ENCODE results near the gene CHD1L. TPM values are rescaled to one million over a fixed set of nuclear protein-coding genes. Genes with fewer than 3 reads are reported as not detected.
"Not testable (repeated sequence)": the region's sequence is repeated elsewhere in the genome, so short reads cannot be mapped to it uniquely, and the experiment has no call there.

The CHD1L gene
- 10 to 100 TPM; 45.4 to 55.1 (median 48.4) TPM for total RNA-seq

DNA sequence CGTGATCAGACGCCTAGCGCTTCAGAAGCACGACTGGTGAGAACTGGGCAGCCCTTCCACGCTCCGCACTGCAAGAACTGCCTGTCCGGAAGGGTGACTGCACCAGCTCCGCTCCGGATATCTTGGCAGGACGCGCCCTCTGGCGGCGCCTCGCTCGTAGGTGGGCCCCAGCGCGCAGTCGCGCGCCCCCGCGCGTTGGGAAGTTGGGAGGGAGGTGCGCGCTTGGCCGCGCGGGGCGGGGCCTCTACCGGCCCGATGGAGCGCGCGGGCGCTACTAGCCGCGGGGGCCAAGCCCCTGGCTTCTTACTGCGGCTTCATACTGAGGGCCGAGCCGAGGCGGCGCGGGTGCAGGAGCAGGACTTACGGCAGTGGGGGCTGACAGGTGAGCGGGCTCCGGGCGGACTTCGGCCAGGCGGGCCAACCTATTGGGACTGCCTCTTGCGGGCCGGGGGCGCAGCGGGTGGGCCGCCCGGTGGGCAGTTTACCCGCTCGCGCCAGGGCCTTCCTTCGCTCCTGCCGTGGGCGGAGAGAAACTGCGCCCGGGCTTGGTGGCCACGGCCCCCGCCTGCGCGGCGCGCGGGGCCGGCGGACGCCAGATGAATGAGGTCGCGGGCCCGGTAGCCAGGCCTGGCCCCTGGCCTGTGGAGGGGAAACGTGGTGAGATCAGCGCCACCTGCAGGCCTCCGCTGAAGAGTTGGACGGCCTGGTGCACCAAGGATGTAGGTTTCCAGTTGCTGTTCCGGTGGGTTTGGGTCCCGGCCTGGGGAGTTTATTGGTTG lies at the start of gene CHD1L:
Gene CHD1L (plus strand): TSS at position 236 of the 779 bp plus-strand sequence. CDS start 20 bp downstream, at position 256.
- ATAC-seq = peak; percentile 92 to 93
- Mint-ChIP-seq H3K4me3 (peak within 1 kb of the TSS; percentile 93), H3K9me3 (no peaks in the 10 kb centered on the region), H3K36me3 (ENCODE audit: insufficient read depth) (peaks cover 9% of the 10 kb centered on the region), H3K27me3 (ENCODE audit: low read depth) (no peaks in the 10 kb centered on the region), H3K4me1 (ENCODE audit: low read depth) (peaks cover 40% of the 10 kb centered on the region)
- DNase-seq = peak; percentile 93

DNA sequence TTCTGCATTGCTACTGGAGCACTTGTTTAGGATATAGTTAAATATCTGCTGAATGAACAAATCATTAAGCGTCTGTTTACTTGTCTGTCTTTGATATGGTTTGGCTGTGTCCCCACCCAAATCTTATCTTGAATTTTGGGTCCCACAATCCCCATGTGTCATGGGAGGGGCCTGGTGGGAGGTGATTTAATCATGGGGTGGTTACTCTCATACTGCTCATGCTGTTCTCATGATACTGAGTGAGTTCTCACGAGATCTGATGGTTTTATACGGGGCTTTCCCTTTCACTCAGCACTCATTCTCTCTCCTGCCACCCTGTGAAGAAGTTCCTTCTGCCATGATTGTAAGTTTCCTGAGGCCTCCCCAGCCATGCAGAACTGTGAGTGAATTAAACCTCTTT lies 45.2 kb upstream of the CHD1L start:
- ATAC-seq; H3K36me3 Mint-ChIP-seq (ENCODE audit: insufficient read depth); DNase-seq; H3K4me3 Mint-ChIP-seq; H3K4me1 Mint-ChIP-seq (ENCODE audit: low read depth); H3K27me3 Mint-ChIP-seq (ENCODE audit: low read depth); H3K9me3 Mint-ChIP-seq: not testable (repeated sequence)

DNA sequence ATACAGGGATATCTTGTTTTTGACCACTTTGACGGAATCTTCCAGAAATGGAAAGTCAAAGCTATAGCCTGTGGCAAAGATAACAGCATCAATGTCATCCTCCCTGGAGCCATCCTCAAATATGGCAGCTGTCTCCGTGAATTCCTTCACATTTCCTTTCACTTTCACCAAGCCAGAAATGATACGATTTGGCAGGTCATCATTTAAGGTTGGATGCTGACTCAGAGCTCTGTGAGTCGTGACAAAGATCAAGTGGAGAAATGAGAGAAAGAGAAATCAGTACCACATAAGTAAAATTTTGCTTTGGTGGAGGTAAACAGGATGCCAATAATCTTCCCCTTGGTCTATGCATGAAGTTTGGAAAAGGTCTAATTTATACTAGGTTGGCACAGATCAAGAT lies 41.2 kb upstream of the CHD1L start:
- H3K36me3 Mint-ChIP-seq (ENCODE audit: insufficient read depth) = peaks cover 12% of the 10 kb centered on the region
- ATAC-seq (no peak), DNase-seq (no peak)
- no peaks in the 10 kb centered on the region for H3K9me3 Mint-ChIP-seq
- H3K4me1 Mint-ChIP-seq (ENCODE audit: low read depth) = no peaks in the 10 kb centered on the region
- H3K4me3 Mint-ChIP-seq = no peak overlapping the region
- H3K27me3 Mint-ChIP-seq (ENCODE audit: low read depth) = no peaks in the 10 kb centered on the region

DNA sequence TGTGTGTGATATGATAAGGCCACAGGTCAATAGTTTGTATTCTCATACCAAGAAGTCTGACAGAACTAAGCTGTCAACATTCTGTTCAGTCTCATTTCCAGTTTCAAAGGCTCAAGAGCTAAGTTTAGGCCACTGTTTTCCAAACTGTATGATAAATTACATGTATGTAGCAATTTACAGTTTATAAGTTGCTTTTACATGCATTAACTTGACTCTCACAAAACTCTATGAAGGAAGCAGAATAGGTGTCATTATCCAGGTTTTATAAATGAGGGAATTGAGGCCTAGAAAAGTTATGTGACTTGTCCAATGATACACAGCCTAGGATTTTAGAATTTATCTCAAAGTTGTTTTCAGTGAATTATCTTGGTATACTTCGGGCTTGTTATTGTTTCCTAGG lies 40.7 kb upstream of the CHD1L start:
- no peaks in the 10 kb centered on the region for H3K4me1 Mint-ChIP-seq (ENCODE audit: low read depth)
- H3K9me3 Mint-ChIP-seq = no peaks in the 10 kb centered on the region
- H3K27me3 Mint-ChIP-seq (ENCODE audit: low read depth) = no peaks in the 10 kb centered on the region
- DNase-seq (no peak), ATAC-seq (no peak)
- peaks cover 10% of the 10 kb centered on the region for H3K36me3 Mint-ChIP-seq (ENCODE audit: insufficient read depth)
- H3K4me3 Mint-ChIP-seq = no peak overlapping the region

DNA sequence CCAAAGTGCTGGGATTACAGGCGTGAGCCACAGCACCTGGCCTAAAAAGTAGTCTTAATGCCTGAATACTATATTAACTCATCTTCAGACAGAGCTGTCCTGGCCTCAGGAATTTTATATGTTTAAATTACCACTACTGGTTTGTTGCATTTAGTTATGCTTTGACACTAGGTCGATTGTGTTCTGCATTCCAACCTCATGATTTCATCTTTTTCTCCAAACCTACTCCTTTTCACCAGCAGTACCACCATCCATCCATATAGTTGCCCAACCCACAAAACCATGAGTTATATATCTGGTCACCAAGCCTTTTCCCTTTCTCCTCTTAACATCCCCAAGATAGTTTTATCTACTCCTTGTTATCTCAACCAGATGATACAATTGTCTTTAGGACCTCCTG lies 39.9 kb upstream of the CHD1L start:
- H3K27me3 Mint-ChIP-seq (ENCODE audit: low read depth) = no peaks in the 10 kb centered on the region
- no peak for DNase-seq
- peaks cover 9% of the 10 kb centered on the region for H3K36me3 Mint-ChIP-seq (ENCODE audit: insufficient read depth)
- no peaks in the 10 kb centered on the region for H3K4me1 Mint-ChIP-seq (ENCODE audit: low read depth)
- no peak for ATAC-seq
- no peak overlapping the region for H3K4me3 Mint-ChIP-seq
- no peaks in the 10 kb centered on the region for H3K9me3 Mint-ChIP-seq

GRCh38 chr1:147204080-147204479 lies 38.4 kb upstream of the CHD1L start:
- DNase-seq (no peak), ATAC-seq (no peak)
- H3K9me3 Mint-ChIP-seq = no peaks in the 10 kb centered on the region
- no peaks in the 10 kb centered on the region for H3K4me1 Mint-ChIP-seq (ENCODE audit: low read depth)
- H3K27me3 Mint-ChIP-seq (ENCODE audit: low read depth) = no peaks in the 10 kb centered on the region
- H3K36me3 Mint-ChIP-seq (ENCODE audit: insufficient read depth) = peaks cover 9% of the 10 kb centered on the region
- no peak overlapping the region for H3K4me3 Mint-ChIP-seq

DNA sequence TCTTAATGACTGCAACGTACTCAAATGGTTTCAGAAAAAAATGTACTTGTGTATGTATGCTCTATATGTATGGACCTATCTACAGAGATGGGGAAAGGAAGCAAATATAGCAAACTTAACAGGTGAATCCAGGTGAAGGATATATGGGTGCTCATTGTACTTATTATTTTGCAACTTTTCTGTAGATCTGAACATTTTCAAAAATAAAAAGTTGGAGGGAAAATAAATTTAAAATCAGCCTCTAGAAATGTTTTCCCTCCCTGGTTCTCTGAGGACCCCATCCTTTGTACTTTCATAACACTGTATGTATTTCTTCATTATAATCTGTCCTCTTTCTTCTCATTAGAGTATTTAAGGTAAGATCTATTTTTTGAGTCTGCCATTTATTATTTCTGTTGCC lies 35.3 kb upstream of the CHD1L start:
- no peaks in the 10 kb centered on the region for H3K9me3 Mint-ChIP-seq
- H3K4me3 Mint-ChIP-seq = no peak overlapping the region
- no peaks in the 10 kb centered on the region for H3K4me1 Mint-ChIP-seq (ENCODE audit: low read depth)
- no peaks in the 10 kb centered on the region for H3K27me3 Mint-ChIP-seq (ENCODE audit: low read depth)
- ATAC-seq (no peak), DNase-seq (no peak)
- peaks cover 11% of the 10 kb centered on the region for H3K36me3 Mint-ChIP-seq (ENCODE audit: insufficient read depth)

DNA sequence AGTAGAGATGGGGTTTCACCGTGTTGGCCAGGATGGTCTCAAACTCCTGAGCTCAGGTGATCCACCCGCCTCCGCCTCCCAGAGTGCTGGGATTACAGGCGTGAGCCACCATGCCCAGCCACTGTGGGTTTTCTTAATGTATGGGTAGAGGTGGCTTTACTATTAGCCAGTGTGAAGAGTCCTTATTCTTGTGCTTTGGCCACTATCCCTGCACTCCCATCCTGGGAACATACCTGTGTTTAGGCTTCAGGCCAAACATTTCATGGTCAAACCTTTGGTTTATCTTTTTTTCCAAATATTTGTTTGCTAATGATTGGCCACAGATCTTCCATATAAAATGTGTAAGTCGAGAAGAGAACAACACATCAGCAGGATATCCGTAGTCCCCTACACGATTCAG lies 33.9 kb upstream of the CHD1L start:
- Mint-ChIP-seq H3K4me3 (no peak overlapping the region), H3K4me1 (ENCODE audit: low read depth) (no peaks in the 10 kb centered on the region), H3K36me3 (ENCODE audit: insufficient read depth) (peaks cover 5% of the 10 kb centered on the region), H3K9me3 (no peaks in the 10 kb centered on the region), H3K27me3 (ENCODE audit: low read depth) (no peaks in the 10 kb centered on the region)
- ATAC-seq (no peak), DNase-seq (no peak)

DNA sequence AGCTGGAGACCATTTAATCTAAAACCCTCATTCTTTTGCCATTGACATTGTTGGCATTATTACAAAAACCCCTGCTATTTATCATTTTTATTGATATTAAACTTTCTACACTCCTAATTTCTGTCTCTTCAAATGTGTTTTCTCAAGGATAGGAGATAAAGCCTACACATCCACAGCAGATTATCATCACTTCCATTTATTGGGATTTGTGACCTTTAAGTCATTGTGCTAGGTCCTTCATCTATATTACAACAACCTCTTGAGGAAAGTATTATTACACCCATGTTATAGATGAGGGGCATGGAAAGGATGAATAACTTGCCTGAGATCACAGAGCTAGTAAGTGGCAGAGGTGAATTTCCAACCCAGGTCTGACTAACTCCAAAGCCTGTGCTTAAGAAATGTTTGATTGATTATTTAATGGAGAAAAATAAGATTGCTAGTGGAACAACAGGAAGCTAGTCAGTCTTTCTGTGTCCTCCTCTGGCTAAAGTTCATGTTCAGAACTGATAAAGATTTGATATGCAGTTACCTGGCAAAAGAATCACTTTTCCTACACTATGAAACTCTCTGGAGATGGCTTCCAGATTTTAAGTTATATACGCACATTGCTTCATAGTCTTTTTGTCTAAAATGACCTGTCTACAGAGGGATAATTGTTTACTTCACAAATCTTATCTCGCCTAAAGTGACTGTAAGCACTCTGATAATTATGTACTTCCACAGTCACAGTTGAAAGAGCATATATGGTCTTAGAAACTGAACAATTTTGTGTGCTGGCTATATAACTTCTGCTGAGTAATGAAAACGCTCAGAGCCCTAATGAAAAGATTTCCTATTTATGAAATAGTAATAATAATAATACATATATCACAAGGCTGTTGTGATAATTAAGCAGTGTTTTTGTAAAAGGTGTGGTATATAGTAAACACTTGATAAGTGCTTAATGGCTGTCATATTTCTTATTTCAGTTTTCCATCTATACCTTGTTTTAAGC lies 32.4 kb upstream of the CHD1L start:
- H3K4me3 Mint-ChIP-seq = no peak overlapping the region
- DNase-seq = no peak
- ATAC-seq = no peak
- H3K4me1 Mint-ChIP-seq (ENCODE audit: low read depth) = no peaks in the 10 kb centered on the region
- no peaks in the 10 kb centered on the region for H3K9me3 Mint-ChIP-seq
- H3K27me3 Mint-ChIP-seq (ENCODE audit: low read depth) = no peaks in the 10 kb centered on the region
- peaks cover 2% of the 10 kb centered on the region for H3K36me3 Mint-ChIP-seq (ENCODE audit: insufficient read depth)

GRCh38 chr1:147210987-147211386 lies 31.5 kb upstream of the CHD1L start:
- H3K27me3 Mint-ChIP-seq (ENCODE audit: low read depth) = no peaks in the 10 kb centered on the region
- ATAC-seq (no peak), DNase-seq (no peak)
- no peaks in the 10 kb centered on the region for H3K4me1 Mint-ChIP-seq (ENCODE audit: low read depth)
- H3K4me3 Mint-ChIP-seq = no peak overlapping the region
- H3K36me3 Mint-ChIP-seq (ENCODE audit: insufficient read depth) = peaks cover 2% of the 10 kb centered on the region
- H3K9me3 Mint-ChIP-seq = no peaks in the 10 kb centered on the region

DNA sequence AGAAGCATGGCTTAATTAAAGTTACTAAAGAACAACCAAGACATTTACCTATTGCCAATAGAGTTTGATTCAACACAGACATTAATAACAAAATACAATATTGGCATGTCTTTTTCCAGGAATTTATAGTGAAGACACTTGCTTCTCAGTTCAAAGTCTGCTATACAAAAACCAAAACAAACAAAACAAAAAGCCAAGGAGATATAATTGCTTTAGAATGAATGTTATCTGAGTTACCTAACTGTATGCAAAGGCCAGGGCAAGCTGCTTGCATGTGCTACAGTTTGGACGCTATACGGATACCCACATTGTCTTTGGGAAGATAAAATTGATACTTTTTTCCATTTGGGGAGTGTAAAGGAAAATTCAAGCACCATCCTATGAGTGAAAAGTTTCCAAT lies 30.9 kb upstream of the CHD1L start:
- Mint-ChIP-seq H3K36me3 (ENCODE audit: insufficient read depth) (peaks cover 2% of the 10 kb centered on the region), H3K4me1 (ENCODE audit: low read depth) (no peaks in the 10 kb centered on the region), H3K9me3 (no peaks in the 10 kb centered on the region), H3K4me3 (no peak overlapping the region), H3K27me3 (ENCODE audit: low read depth) (no peaks in the 10 kb centered on the region)
- ATAC-seq (no peak), DNase-seq (no peak)

GRCh38 chr1:147213271-147213670 lies 29.2 kb upstream of the CHD1L start:
- Mint-ChIP-seq H3K4me3 (no peak overlapping the region), H3K4me1 (ENCODE audit: low read depth) (no peaks in the 10 kb centered on the region), H3K27me3 (ENCODE audit: low read depth) (no peaks in the 10 kb centered on the region), H3K36me3 (ENCODE audit: insufficient read depth) (peaks cover 2% of the 10 kb centered on the region), H3K9me3 (no peaks in the 10 kb centered on the region)
- DNase-seq (no peak), ATAC-seq (no peak)

- no peak for ATAC-seq
- no peaks in the 10 kb centered on the region for H3K4me1 Mint-ChIP-seq (ENCODE audit: low read depth)
- no peaks in the 10 kb centered on the region for H3K9me3 Mint-ChIP-seq
- H3K4me3 Mint-ChIP-seq = no peak overlapping the region
- DNase-seq = no peak
- peaks cover 2% of the 10 kb centered on the region for H3K36me3 Mint-ChIP-seq (ENCODE audit: insufficient read depth)
- no peaks in the 10 kb centered on the region for H3K27me3 Mint-ChIP-seq (ENCODE audit: low read depth)
Observed at GRCh38 chr1:147214325-147214724, 28.2 kb upstream of the CHD1L start.

- no peaks in the 10 kb centered on the region for H3K9me3 Mint-ChIP-seq
- no peaks in the 10 kb centered on the region for H3K27me3 Mint-ChIP-seq (ENCODE audit: low read depth)
- no peak overlapping the region for H3K4me3 Mint-ChIP-seq
- no peak for DNase-seq
- peaks cover 2% of the 10 kb centered on the region for H3K36me3 Mint-ChIP-seq (ENCODE audit: insufficient read depth)
- no peaks in the 10 kb centered on the region for H3K4me1 Mint-ChIP-seq (ENCODE audit: low read depth)
- ATAC-seq = no peak
Observed at GRCh38 chr1:147214842-147215539, 27.5 kb upstream of the CHD1L start.
